H1 (cell line): ENCODE measurements around the gene ELP4.

Source experiments
- ATF3 ChIP-seq: IDR thresholded peaks from 2 replicates; pipeline ENCODE4 v1.6.1; 2011; ENCODE audit warnings: low read depth, mild to moderate bottlenecking, low read length; ENCODE audit not compliant: insufficient read depth
- CTCF ChIP-seq, 3 experiments: IDR thresholded peaks; 1 replicate in 2 of 3; 2 replicates in 1 of 3; pipeline versions ENCODE4 v1.5.1 to v1.6.1; 2011; ENCODE audit warnings: low read length in 3 of 3, mild to moderate bottlenecking in 3 of 3, inconsistent platforms in 2 of 3, low read depth in 1 of 3, moderate library complexity in 1 of 3; ENCODE audit not compliant: insufficient read depth in 1 of 3; ENCODE audit errors: control extremely low read depth in 1 of 3
- EGR1 ChIP-seq: IDR thresholded peaks from 2 replicates; pipeline ENCODE4 v1.6.1; 2011; ENCODE audit warnings: low read depth, low read length, borderline replicate concordance
- EP300 ChIP-seq, 2 experiments: IDR thresholded peaks; 1 replicate in 1 of 2; 2 replicates in 1 of 2; pipeline ENCODE4 v1.6.1; 2011 to 2012; ENCODE audit warnings: low read depth in 2 of 2, low read length in 2 of 2, mild to moderate bottlenecking in 2 of 2, borderline replicate concordance in 1 of 2, inconsistent platforms in 1 of 2, moderate library complexity in 1 of 2
- MAFK ChIP-seq: IDR thresholded peaks from 2 replicates; pipeline ENCODE4 v1.6.1; 2012; ENCODE audit warnings: low read depth, mild to moderate bottlenecking, improper control_type of control experiment, low read length
- NRF1 ChIP-seq: IDR thresholded peaks from 2 replicates; pipeline ENCODE4 v1.6.1; 2011; ENCODE audit warnings: mild to moderate bottlenecking, low read depth, low read length, improper control_type of control experiment
- PHF8 ChIP-seq: fragments of 200-600 bp; sonication (generic); conservative IDR thresholded peaks from 2 replicates; pipeline ENCODE4 v1.7.1; 2012; ENCODE audit warnings: low read depth, mild to moderate bottlenecking, inconsistent platforms, low read length, moderate library complexity
- POLR2A ChIP-seq, 2 experiments: IDR thresholded peaks; 1 replicate in 1 of 2; 2 replicates in 1 of 2; pipeline ENCODE4 v1.6.1; 2011; ENCODE audit warnings: low read depth in 2 of 2, low read length in 2 of 2, mild to moderate bottlenecking in 2 of 2; ENCODE audit errors: control extremely low read depth in 1 of 2
- POLR2AphosphoS5 ChIP-seq: IDR thresholded peaks from 2 replicates; pipeline ENCODE4 v1.6.1; 2011; ENCODE audit warnings: low read depth, low read length
- SIN3A ChIP-seq, 2 experiments: IDR thresholded peaks in 1 of 2; conservative IDR thresholded peaks in 1 of 2; 2 replicates each; pipeline ENCODE4 v1.6.1; 2011 to 2012; ENCODE audit warnings: low read length in 2 of 2, improper control_type of control experiment in 1 of 2, low read depth in 1 of 2, mild to moderate bottlenecking in 1 of 2
- SP2 ChIP-seq: IDR thresholded peaks from 2 replicates; pipeline ENCODE4 v1.6.1; 2012; ENCODE audit warnings: mild to moderate bottlenecking, low read length, inconsistent platforms

DNA sequence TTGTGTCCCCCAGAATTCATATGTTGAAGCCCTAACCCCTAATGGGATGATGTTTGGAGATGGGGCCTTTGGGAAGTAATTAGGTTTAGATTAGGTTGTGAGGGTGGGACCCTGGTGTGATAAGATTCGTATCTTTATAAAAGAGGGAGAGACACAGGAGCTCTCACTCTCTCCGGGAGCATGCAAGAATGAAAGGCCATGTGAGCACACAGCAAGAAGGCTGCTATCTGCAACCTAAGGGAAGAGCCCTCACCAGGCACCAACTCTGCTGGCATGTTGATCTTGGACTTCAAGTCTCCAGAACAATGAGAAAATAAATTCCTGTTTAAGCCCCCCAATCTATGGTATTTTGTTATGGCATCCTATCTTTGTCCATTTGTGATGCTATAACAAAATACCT lies 97.3 kb downstream of the ELP4 start:
- TF ChIP-seq POLR2AphosphoS5 (no peak), ATF3 (no peak), EP300 (IDR thresholded peaks at IDR 0.05; ENCODE audit: borderline replicate concordance in 1 of 2, low read depth in 2 of 2, low read length in 2 of 2) (no peak), PHF8 (no peak), MAFK (no peak), SIN3A (conservative IDR thresholded peaks at IDR 0.05 in 1 of 2, IDR thresholded peaks at IDR 0.05 in 1 of 2; ENCODE audit: low read depth in 1 of 2, low read length in 2 of 2) (no peak), EGR1 (no peak), CTCF (IDR thresholded peaks at IDR 0.05; ENCODE audit: control extremely low read depth in 1 of 3, insufficient read depth in 1 of 3, low read depth in 1 of 3, low read length in 3 of 3) (no peak), NRF1 (no peak), POLR2A (IDR thresholded peaks at IDR 0.05; ENCODE audit: control extremely low read depth in 1 of 2, low read depth in 2 of 2, low read length in 2 of 2) (no peak), SP2 (no peak)
